Measurements from ENCODE around the gene RBM10.

The RBM10 gene

GRCh38 chrX:47176101-47176740, 31.2 kb downstream of the RBM10 start:
- no peak for DNase-seq (ENCODE audit: low read depth in 2 of 2)

DNA sequence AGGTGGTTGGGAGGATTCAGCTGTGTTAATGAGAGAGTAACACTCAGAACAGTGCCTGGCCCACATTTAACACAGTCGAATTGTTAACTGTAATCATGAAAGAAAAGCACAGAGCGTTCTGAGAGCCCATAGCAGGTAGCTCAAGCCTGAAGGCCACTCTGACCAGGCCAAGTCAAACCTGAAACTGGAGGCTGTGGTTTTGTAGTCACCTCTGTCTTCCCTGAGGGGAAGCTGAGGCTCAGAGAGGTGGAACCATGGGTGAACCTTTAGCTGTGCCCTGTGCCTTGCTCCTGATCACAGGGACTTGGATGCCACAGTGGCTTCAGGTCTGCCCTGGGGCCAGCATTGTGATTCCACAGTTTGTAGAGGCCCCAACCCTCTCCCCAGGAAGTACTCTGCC, 32.1 kb downstream of the RBM10 start:
- no peak for DNase-seq (ENCODE audit: low read depth in 2 of 2)

GRCh38 chrX:47178337-47178736, 33.3 kb downstream of the RBM10 start:
- DNase-seq (ENCODE audit: low read depth in 2 of 2) = no peak

DNA sequence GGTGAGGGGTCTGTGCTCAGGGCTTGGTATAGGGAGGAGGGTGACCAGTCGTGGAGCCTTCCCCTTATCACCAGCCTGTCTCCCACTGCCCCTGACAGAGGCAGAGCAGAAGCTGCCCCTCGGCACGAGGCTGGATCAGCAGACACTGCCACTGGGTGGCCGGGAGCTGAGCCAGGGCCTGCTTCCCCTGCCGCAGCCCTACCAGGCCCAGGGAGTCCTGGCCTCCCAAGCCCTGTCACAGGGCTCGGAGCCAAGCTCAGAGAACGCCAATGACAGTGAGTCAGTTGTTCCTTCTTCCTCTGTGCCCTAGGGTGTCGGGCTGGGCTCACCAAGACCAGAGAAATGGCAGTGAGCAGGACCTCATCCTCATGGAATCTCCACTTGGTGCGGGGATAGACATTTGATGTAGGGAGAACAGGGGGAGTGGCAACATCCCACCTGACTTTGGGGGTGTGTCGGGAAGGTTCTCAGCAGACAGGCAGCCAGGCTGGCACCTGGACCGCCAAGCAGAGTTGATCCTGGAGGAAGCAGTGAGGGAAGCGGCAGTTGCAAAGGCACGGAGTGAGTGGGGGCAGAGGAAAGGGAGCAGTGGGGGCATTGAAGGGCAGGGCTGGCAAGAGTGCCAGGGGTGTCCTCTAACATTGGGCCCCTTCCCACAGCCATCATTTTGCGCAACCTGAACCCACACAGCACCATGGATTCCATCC, 34.4 kb downstream of the RBM10 start:
- no peak for DNase-seq (ENCODE audit: low read depth in 2 of 2)

DNA sequence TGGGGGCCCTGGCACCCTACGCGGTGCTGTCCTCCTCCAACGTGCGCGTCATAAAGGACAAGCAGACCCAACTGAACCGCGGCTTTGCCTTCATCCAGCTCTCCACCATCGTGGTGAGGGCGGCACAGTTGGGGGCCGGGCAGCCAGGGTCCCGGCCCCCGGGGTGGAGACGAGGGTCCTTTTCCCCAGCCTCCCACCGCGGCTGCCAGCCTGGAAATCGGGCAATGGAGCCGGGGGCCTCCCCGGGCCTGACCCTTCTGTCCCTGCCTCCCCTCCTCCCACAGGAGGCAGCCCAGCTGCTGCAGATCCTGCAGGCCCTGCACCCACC, 34.9 kb downstream of the RBM10 start:
- DNase-seq (ENCODE audit: low read depth in 2 of 2) = no peak

GRCh38 chrX:47180346-47180745, 35.3 kb downstream of the RBM10 start:
- no peak for DNase-seq (ENCODE audit: low read depth in 2 of 2)

DNA sequence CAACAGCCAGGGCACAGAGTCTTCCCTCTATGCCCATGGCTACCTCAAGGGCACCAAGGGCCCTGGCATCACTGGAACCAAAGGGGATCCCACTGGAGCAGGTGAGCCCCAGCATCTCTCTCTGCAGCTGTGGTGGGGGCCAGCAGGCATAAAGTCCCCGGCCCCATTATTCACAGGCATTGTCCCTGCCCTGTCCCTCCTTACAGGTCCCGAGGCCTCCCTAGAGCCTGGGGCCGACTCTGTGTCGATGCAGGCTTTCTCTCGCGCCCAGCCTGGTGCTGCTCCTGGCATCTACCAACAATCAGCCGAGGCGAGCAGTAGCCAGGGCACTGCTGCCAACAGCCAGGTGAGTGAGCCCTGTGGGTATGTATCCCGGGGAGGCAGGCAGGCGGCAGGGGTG, 36.3 kb downstream of the RBM10 start:
- no peak for DNase-seq (ENCODE audit: low read depth in 2 of 2)

- no peak for DNase-seq (ENCODE audit: low read depth in 2 of 2)
Observed at GRCh38 chrX:47182106-47182700, 37.2 kb downstream of the RBM10 start.

- DNase-seq (ENCODE audit: low read depth in 2 of 2) = no peak
Observed at GRCh38 chrX:47184486-47184885, 39.5 kb downstream of the RBM10 start.

DNA sequence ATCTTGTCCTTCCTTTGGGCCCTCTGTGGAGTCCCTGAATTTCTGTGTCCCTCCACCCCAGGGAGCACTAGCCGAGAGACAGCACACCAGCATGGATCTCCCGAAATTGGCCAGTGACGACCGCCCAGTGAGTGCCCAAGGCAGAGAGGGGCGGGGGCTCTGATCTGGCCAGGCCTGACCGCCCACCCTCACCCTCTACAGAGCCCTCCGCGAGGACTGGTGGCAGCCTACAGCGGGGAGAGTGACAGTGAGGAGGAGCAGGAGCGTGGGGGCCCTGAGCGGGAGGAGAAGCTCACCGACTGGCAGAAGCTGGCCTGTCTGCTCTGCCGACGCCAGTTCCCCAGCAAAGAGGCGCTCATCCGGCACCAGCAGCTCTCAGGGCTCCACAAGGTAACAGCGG, 40.2 kb downstream of the RBM10 start:
- DNase-seq (ENCODE audit: low read depth in 2 of 2) = no peak

DNA sequence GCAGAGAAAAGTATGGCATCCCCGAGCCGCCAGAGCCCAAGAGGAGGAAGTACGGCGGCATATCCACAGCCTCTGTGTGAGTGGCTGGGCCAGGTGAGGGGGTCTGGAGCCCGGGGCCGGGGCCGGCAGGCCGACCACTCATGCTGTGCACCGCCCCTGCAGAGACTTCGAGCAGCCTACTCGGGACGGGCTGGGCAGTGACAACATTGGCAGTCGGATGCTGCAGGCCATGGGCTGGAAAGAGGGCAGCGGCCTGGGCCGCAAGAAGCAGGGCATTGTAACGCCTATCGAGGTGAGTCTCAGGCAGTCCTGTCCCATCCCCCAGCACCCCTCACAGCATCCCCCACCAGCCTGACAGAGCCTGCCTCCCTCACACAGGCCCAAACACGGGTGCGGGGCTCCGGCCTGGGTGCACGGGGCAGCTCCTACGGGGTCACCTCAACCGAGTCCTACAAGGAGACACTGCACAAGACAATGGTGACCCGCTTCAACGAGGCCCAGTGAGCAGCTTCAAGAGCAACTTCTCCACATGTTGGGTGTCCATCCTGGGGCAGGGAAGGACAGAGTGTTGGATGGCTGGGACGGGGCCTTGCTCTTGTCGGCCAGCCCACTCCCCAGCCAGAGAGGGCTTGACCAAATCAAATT, 41.2 kb downstream of the RBM10 start:
- DNase-seq (ENCODE audit: low read depth in 2 of 2) = no peak

DNA sequence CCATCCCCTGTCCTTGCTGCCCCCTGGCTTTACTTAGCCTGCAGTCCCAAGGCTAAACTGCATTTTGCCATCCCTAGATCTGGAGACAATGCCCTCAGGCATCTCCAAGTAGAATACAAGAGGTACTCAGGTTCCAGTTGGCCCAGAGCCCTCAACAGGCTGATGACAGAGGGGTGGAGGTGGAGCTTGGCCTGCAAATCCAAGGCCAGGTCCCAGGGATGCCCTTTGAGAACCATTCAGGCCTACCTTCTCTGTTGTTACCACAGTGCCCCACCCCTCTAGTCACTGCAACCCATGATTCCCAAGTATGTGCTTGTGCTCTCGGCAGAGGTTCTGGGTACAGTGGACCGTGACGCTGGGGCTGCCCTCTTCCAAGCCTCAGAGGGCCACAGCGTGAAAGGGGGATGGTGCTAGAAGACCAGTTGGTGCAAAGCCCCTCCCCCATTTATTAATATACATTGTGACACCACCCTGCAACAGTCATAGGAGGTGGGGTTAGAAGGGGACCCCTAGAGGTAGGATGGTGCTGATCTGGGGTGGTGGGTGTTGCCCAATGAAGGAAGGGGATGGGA, 42.2 kb downstream of the RBM10 start:
- no peak for DNase-seq (ENCODE audit: low read depth in 2 of 2)

GRCh38 chrX:47189906-47190305, 44.9 kb downstream of the RBM10 start:
- DNase-seq (ENCODE audit: low read depth in 2 of 2) = no peak

- DNase-seq (ENCODE audit: low read depth in 2 of 2) = peak; percentile 43 to 60
Observed at GRCh38 chrX:47190445-47191269, 45.6 kb downstream of the RBM10 start.

DNA sequence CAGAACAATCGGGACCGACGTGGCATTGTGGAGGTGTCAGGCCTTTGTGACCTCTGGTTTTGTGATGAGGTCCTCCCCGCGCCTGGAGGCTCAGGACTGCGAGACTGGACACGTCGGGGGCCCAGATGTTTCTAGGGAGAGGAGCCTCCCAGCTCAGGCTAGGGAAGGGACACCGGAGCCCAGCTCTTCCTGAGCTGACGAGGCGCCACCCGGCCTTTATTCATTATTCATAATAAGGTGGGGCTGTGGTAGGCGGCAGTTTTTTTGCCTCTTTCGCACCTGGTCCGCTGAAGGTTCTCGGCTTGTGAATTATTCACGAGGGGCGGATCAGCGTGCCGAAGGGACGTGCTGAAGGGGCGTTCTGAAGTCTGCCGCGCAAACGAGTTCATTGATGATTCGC, 46.3 kb downstream of the RBM10 start:
- peak in 1 of 2 donors; percentile 20 for DNase-seq (ENCODE audit: low read depth in 2 of 2)

- no peak for DNase-seq (ENCODE audit: low read depth in 2 of 2)
Observed at GRCh38 chrX:47191806-47192401, 46.9 kb downstream of the RBM10 start.

- peak; percentile 79 to 97 for DNase-seq (ENCODE audit: low read depth in 2 of 2)
Observed at GRCh38 chrX:47193475-47194193, 48.6 kb downstream of the RBM10 start, which contains the start of gene UBA1. Gene UBA1, plus strand, starts transcription at chrX:47193829. Its CDS starts 4,974 bp downstream, at chrX:47198803.

DNA sequence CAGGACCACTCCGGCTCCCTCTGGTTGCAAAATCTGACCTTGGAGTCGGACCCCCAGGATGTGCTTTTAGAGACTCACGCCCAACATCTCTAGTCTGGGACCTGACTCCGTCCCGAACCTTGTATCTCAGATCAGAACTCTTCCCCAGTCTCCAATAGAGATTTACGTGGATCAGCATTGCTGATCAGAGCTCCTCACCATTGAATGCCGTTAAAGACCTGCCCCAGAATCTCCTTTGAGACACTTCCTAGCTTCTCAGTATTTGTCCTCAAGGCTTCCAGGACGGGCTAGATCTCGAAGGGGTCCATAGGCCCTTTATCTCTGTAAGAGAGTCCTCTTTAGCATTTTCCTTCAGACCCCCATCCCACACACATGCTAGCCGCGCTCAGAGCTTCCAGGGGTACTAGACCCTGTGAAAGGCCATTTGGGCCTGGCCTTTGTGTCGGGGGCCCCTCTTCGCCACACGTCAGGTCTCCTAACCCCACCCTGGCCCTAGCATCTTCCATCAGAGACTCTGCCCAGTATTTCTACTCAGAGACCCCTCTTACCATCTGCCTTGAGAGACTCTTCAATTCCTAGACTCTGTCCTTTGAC, 49.3 kb downstream of the RBM10 start:
- no peak for DNase-seq (ENCODE audit: low read depth in 2 of 2)

DNA sequence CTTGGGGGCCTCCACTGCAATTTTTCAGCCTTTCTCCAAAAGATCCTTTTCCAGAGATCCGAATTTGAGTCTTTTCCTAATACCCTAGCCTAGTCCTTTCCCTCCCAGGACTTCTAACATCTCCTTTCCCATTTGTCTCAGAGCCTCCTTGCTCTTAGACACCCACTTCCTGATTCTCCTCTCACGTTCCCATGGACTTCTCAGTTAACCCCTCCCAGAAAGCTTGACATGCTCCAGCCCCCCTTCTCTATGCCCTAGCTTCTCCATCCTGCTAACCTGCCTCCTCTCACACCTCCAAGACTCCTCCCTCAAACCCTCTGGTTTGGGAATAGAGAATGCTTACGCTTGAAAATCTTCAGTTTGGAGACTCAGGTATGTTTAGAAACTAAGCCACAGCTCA, 51.1 kb downstream of the RBM10 start:
- DNase-seq (ENCODE audit: low read depth in 2 of 2) = no peak

- no peak for DNase-seq (ENCODE audit: low read depth in 2 of 2)
Observed at GRCh38 chrX:47197526-47197925, 52.5 kb downstream of the RBM10 start.
